Fibroblast of the aortic adventitia (primary cell): ENCODE data around the gene BTF3L4. TPM values are rescaled to one million over a fixed set of nuclear protein-coding genes. Genes with fewer than 3 reads are reported as not detected.
"Not testable (repeated sequence)": the region's sequence is repeated elsewhere in the genome, so short reads cannot be mapped to it uniquely, and the experiment has no call there.

Experiments
- DNase-seq: peaks from one replicate; pipeline ENCODE4 v3.0.0-alpha.2; 2010; ENCODE audit warnings: low read depth
- H3K4me3 ChIP-seq: 2 replicates; pipeline ENCODE4 v1.5.1; 2011; ENCODE audit warnings: low read depth, mild to moderate bottlenecking, control low read depth, low read length, moderate library complexity
- CTCF ChIP-seq: IDR thresholded peaks from 2 replicates; pipeline ENCODE4 v1.5.1; 2011; ENCODE audit warnings: mild to moderate bottlenecking, low read length, control low read depth, inconsistent platforms; ENCODE audit not compliant: insufficient read depth
- total RNA-seq: library from RNA; depleted of rRNA; stranded (reverse); fragments of >200 nt; gene quantifications from 2 replicates; pipeline ENCODE4 v1.2.3, GENCODE V29; 2012; ENCODE audit warnings: low replicate concordance

BTF3L4 gene
- 28.4 and 109 TPM in 2 replicates for total RNA-seq

- DNase-seq, result peak; percentile 86
- TF ChIP-seq CTCF, result no peak
- peak within 1 kb of the TSS; percentile 98 for H3K4me3 ChIP-seq
Measured at GRCh38 chr1:52056163-52056936, at the start of gene BTF3L4. BTF3L4 (plus strand) TSS chr1:52056295; CDS start chr1:52059848, 3,553 bp downstream.

GRCh38 chr1:52007215-52008002 lies 48.7 kb upstream of the BTF3L4 start:
- DNase-seq, result peak; percentile 78
- H3K4me3 ChIP-seq, result no peak overlapping the region
- no peak for TF ChIP-seq CTCF

GRCh38 chr1:52008071-52008809 lies 47.9 kb upstream of the BTF3L4 start:
- TF ChIP-seq CTCF, result no peak
- DNase-seq, result no peak
- H3K4me3 ChIP-seq, result no peak overlapping the region

- no peak for TF ChIP-seq CTCF
- no peak for DNase-seq
Measured at GRCh38 chr1:52022133-52022532, 34.0 kb upstream of the BTF3L4 start.

GRCh38 chr1:52026278-52026677 lies 29.8 kb upstream of the BTF3L4 start:
- H3K4me3 ChIP-seq, result no peak overlapping the region
- no peak for TF ChIP-seq CTCF
- DNase-seq, result no peak

More at GRCh38 chr1:52022133-52022532, 34.0 kb upstream of the BTF3L4 start:
- no peak overlapping the region for H3K4me3 ChIP-seq

- no peak for DNase-seq
- no peak for TF ChIP-seq CTCF
- no peak overlapping the region for H3K4me3 ChIP-seq
Measured at GRCh38 chr1:52028328-52028727, 27.8 kb upstream of the BTF3L4 start.

GRCh38 chr1:52028839-52029238 lies 27.3 kb upstream of the BTF3L4 start:
- not testable (repeated sequence) for H3K4me3 ChIP-seq, DNase-seq
